HepG2 (cell line): ENCODE results near the gene RHOBTB1. TPM values are rescaled to one million over a fixed set of nuclear protein-coding genes. Genes with fewer than 3 reads are reported as not detected.

Source experiments
- ATAC-seq: fragments of 200-7000 bp; cut with Tn5 transposase; 3 replicates; pipeline ENCODE4 v1.9.1; 2020; ENCODE audit warnings: mild to moderate bottlenecking, moderate library complexity
- BruUV-seq: library from RNA; stranded (reverse); fragments of 400-500 nt; replicated peaks from 2 replicates; lab custom pipeline; 2021; lab: Mats Ljungman, UMichigan
- CTCF ChIA-PET: fragments of 300-600 bp; formaldehyde crosslinking; extraction: SDS; loops from one replicate; lab custom pipeline; 2021; ENCODE audit warnings: low total read pairs, inconsistent platforms, low intra/inter-chr PET ratio; lab: Yijun Ruan, JAX
- POLR2A ChIA-PET: fragments of 350-600 bp; sonication (Branson Sonifier 250); formaldehyde crosslinking; loops from one replicate; lab custom pipeline; 2020; ENCODE audit warnings: antibody characterized with exemption, inconsistent platforms; lab: Yijun Ruan, JAX
- DNase-seq: peaks from one replicate; pipeline ENCODE4 v3.0.0-alpha.2; 2015; ENCODE audit warnings: low spot score
- FAIRE-seq: peaks from 3 replicates; lab custom pipeline; 2011; peaks lifted over from hg19 to GRCh38; lab: Jason Lieb, UNC
- H2AFZ ChIP-seq: one replicate; pipeline ENCODE4 v1.6.1; 2011; ENCODE audit warnings: low read length, inconsistent platforms
- H3K27ac ChIP-seq: fragments of 300-600 bp; 3 replicates; pipeline ENCODE4 v1.8.0; 2011; ENCODE audit warnings: mixed run types, mild to moderate bottlenecking, mixed read lengths, low read length, inconsistent platforms; ENCODE audit not compliant: insufficient read depth; ENCODE audit errors: extremely low read length
- H3K27me3 ChIP-seq, 2 experiments: fragments of 200-600 bp in 1 of 2; 2 replicates in 1 of 2; 3 replicates in 1 of 2; pipeline versions ENCODE4 v1.6.0 to v1.8.0; 2011; ENCODE audit warnings: low read length in 2 of 2, mild to moderate bottlenecking in 2 of 2, moderate library complexity in 2 of 2, inconsistent platforms in 1 of 2; ENCODE audit not compliant: insufficient read depth in 2 of 2, control insufficient read depth in 1 of 2
- H3K36me3 ChIP-seq, 2 experiments: fragments of 200-600 bp in 1 of 2; replicated peaks in 1 of 2; 2 replicates in 1 of 2; 3 replicates in 1 of 2; pipeline versions ENCODE4 v1.5.1 to v1.8.0; 2011; ENCODE audit warnings: low read length in 2 of 2, inconsistent platforms in 1 of 2; ENCODE audit not compliant: insufficient read depth in 2 of 2, control insufficient read depth in 1 of 2
- H3K4me1 ChIP-seq: 2 replicates; pipeline ENCODE4 v1.5.1; 2012; ENCODE audit warnings: low read length, inconsistent platforms; ENCODE audit not compliant: insufficient read depth
- H3K4me2 ChIP-seq: 2 replicates; pipeline ENCODE4 v1.6.0; 2011; ENCODE audit warnings: low read depth, low read length, inconsistent platforms
- H3K4me3 ChIP-seq, 3 experiments: fragments of 200-600 bp in 1 of 3; sonication (generic), shearing (Covaris generic) in 1 of 3; replicated peaks in 1 of 3; 2 replicates each; pipeline ENCODE4 v1.5.1; 2011 to 2016; ENCODE audit warnings: low read length in 3 of 3, inconsistent platforms in 2 of 3, low read depth in 2 of 3, mild to moderate bottlenecking in 2 of 3, control low read depth in 1 of 3, mixed read lengths in 1 of 3; ENCODE audit not compliant: insufficient read depth in 1 of 3
- H3K79me2 ChIP-seq: one replicate; pipeline ENCODE4 v1.6.1; 2011; ENCODE audit warnings: low read length, inconsistent platforms; ENCODE audit not compliant: insufficient read depth
- H3K9ac ChIP-seq: 2 replicates; pipeline ENCODE4 v1.6.0; 2011; ENCODE audit warnings: mild to moderate bottlenecking, low read depth, low read length, inconsistent platforms; ENCODE audit not compliant: insufficient read depth
- H3K9me3 ChIP-seq: 2 replicates; pipeline ENCODE4 v1.5.1; 2012; ENCODE audit warnings: mild to moderate bottlenecking, low read length
- H4K20me1 ChIP-seq: 2 replicates; pipeline ENCODE4 v1.6.0; 2011; ENCODE audit warnings: inconsistent platforms, mild to moderate bottlenecking, low read length, moderate library complexity; ENCODE audit not compliant: insufficient read depth
- BCL6 ChIP-seq: IDR thresholded peaks from 2 replicates; pipeline ENCODE4 v1.6.1; 2016; ENCODE audit warnings: missing genetic modification reagents, missing compliant biosample characterization
- HDAC6 ChIP-seq: fragments of 200-600 bp; sonication (generic); IDR thresholded peaks from 2 replicates; pipeline ENCODE4 v1.7.0; 2017; ENCODE audit warnings: mild to moderate bottlenecking, antibody characterized with exemption, low read length, low read depth
- IRX3 ChIP-seq: sonication (generic); formaldehyde crosslinking; IDR thresholded peaks from 2 replicates; pipeline ENCODE4 v1.8.1; 2023; ENCODE audit warnings: mild to moderate bottlenecking, low read depth, missing genetic modification reagents, borderline replicate concordance
- PAF1 ChIP-seq: IDR thresholded peaks from 2 replicates; pipeline ENCODE4 v1.6.1; 2016; ENCODE audit warnings: missing genetic modification reagents, missing compliant biosample characterization
- ZBTB14 ChIP-seq: sonication (generic); formaldehyde crosslinking; IDR thresholded peaks from 2 replicates; pipeline ENCODE4 v1.4.0; 2020; ENCODE audit warnings: missing genetic modification reagents
- ZBTB8A ChIP-seq: sonication (generic); formaldehyde crosslinking; IDR thresholded peaks from 2 replicates; pipeline ENCODE4 v1.4.0; 2020; ENCODE audit warnings: mild to moderate bottlenecking, low read depth, missing genetic modification reagents, borderline replicate concordance
- ZNF629 ChIP-seq: sonication (generic); formaldehyde crosslinking; conservative IDR thresholded peaks from 2 replicates; pipeline ENCODE4 v1.5.0; 2020; ENCODE audit warnings: missing genetic modification reagents
- WGBS: methylation state at CpG from one replicate; pipeline ENCODE4 v1.1.6; 2017; ENCODE audit warnings: low lambda C conversion rate; 5-methylcytosine and 5-hydroxymethylcytosine counted together
- in situ Hi-C: cut with HindIII; loops from 2 replicates; pipeline ENCODE4 v1.10.0; 2017; ENCODE audit warnings: low pct_unique_long_range_greater_than_20kb; ENCODE audit not compliant: extremely low pct_ligation_motif_present
- intact Hi-C: fragments of 100-400 bp; cut with micrococcal nuclease; formaldehyde crosslinking; loops from one replicate; pipeline ENCODE4 v1.10.0; 2022; ENCODE audit not compliant: unreplicated experiment
- polyA plus RNA-seq, 8 experiments: library from polyadenylated mRNA; depleted of rRNA in 3 of 8; stranded (reverse) in 7 of 8; unstranded in 1 of 8; fragments of >200 nt; fragmentation: Illumina TruSeq in 4 of 8; extraction: Trizol in 4 of 8; gene quantifications; 2 replicates each; pipeline versions ENCODE4 v1.2.1 to v1.2.3, GENCODE V29; 2011 to 2016; ENCODE audit warnings: low read depth in 4 of 8, missing spikeins in 1 of 8, mixed read lengths in 1 of 8; ENCODE audit not compliant: insufficient read depth in 1 of 8
- total RNA-seq, 5 experiments: library from RNA; depleted of rRNA; stranded (reverse); fragments of >200 nt; fragmentation: Illumina TruSeq; extraction: Trizol; gene quantifications; 2 replicates each; pipeline ENCODE4 v1.2.3, GENCODE V29; 2016; ENCODE audit warnings: low read depth in 1 of 5

RHOBTB1 gene
- total and polyA plus RNA-seq, 2 of the 13 experiments (the other 11 are each of a cell fraction or from before 2014, with no cell fraction given): 18.8 to 59.5 TPM

GRCh38 chr10:60958892-60959601, 15.1 kb upstream of the RHOBTB1 start (continued):
- no peak for TF ChIP-seq ZBTB8A (CRISPR knock-in tag)
- TF ChIP-seq HDAC6: no peak
- no peak for TF ChIP-seq IRX3 (CRISPR knock-in tag)

- Histone ChIP-seq H3K4me1 (peaks cover 30% of the 10 kb centered on the region), H3K4me3 (no peak overlapping the region), H3K36me3 (peaks cover 0 to 2% of the 10 kb centered on the region in 2 experiments; a peak in 2 of 5 replicates), H3K9ac (no peak overlapping the region), H4K20me1 (no peaks in the 10 kb centered on the region), H3K79me2 (no peaks in the 10 kb centered on the region), H3K4me2 (no peak overlapping the region), H3K27me3 (no peaks in the 10 kb centered on the region), H3K9me3 (no peaks in the 10 kb centered on the region), H3K27ac (no peak overlapping the region), H2AFZ (no peak overlapping the region)
- 90% methylated on average over 3 of the region's 3 CpGs for WGBS
- intact Hi-C loops (no loop called here), in situ Hi-C loops (no loop called here)
- TF ChIP-seq PAF1: no peak
- TF ChIP-seq ZNF629: 0 out of 2 replicates have a peak, but pooled peaks have one; percentile 40
- TF ChIP-seq BCL6 (CRISPR knock-in tag): peak; percentile 66; the same call in 1 of the 2 replicates
- TF ChIP-seq ZBTB14: no peak
- DNase-seq (no peak), FAIRE-seq (no peak), ATAC-seq (no peak)
- no TSS peak for BruUV-seq
- ChIA-PET POLR2A (no interaction called here), CTCF (no interaction called here)
Measured at GRCh38 chr10:60957667-60958221, 13.8 kb upstream of the RHOBTB1 start.
